Ovary (tissue), 9 donors: ENCODE results near the gene MYMK. TPM values are rescaled to one million over a fixed set of nuclear protein-coding genes. Genes with fewer than 3 reads are reported as not detected.

Experiments
- DNase-seq, 5 donors: peaks; one replicate each; pipeline ENCODE4 v3.0.0-alpha.2; 2019 to 2020
- H3K27ac ChIP-seq, 2 donors: fragments of 200-600 bp; one replicate each; pipeline versions ENCODE4 v1.5.1 to v1.8.0; 2019 to 2022
- H3K27me3 ChIP-seq: fragments of 200-600 bp; one replicate; pipeline ENCODE4 v1.8.0; 2022
- H3K36me3 ChIP-seq: fragments of 200-600 bp; sonication (generic); one replicate; pipeline ENCODE4 v1.5.1; 2019
- H3K4me1 ChIP-seq: one replicate; pipeline ENCODE4 v1.8.1; 2013; ENCODE audit warnings: mild to moderate bottlenecking, moderate library complexity; ENCODE audit not compliant: insufficient read depth
- H3K4me3 ChIP-seq: fragments of 200-600 bp; sonication (generic); one replicate; pipeline ENCODE4 v1.5.1; 2017
- H3K9me3 ChIP-seq, 2 donors: fragments of 200-600 bp in 1 of 2; sonication (generic) in 1 of 2; one replicate each; pipeline versions ENCODE4 v1.5.1 to v1.8.1; 2013 to 2019; ENCODE audit warnings: mild to moderate bottlenecking in 1 of 2, moderate library complexity in 1 of 2
- CTCF ChIP-seq, 3 donors: fragments of 450-650 bp in 2 of 3; fragments of 200-600 bp in 1 of 3; IDR thresholded peaks; one replicate each; pipeline versions ENCODE4 v1.5.1 to v1.8.0; 2016 to 2022; ENCODE audit warnings: antibody characterized with exemption in 3 of 3, mild to moderate bottlenecking in 1 of 3
- EP300 ChIP-seq: sonication (generic); formaldehyde crosslinking; IDR thresholded peaks from one replicate; pipeline ENCODE4 v1.6.1; 2017; ENCODE audit warnings: antibody characterized with exemption
- POLR2A ChIP-seq: fragments of 450-650 bp; IDR thresholded peaks from one replicate; pipeline ENCODE4 v1.6.1; 2017; ENCODE audit warnings: antibody characterized with exemption, mild to moderate bottlenecking, moderate library complexity
- WGBS, 3 donors: extraction: QIAGEN DNeasy Blood & Tissue Kit in 1 of 3; methylation state at CpG; one replicate each; pipeline versions ENCODE4 v1.1.5 to v1.1.7; 2013 to 2017; 5-methylcytosine and 5-hydroxymethylcytosine counted together
- intact Hi-C, 4 donors: fragments of 100-400 bp; cut with DNase I; formaldehyde crosslinking; loops; one replicate each; pipeline versions ENCODE4 v1.11.0 to v1.15.1; 2022 to 2023
- polyA plus RNA-seq, 2 donors: library from polyadenylated mRNA; stranded (reverse); fragments of 200-250 nt in 1 of 2; fragments of 350-450 nt in 1 of 2; fragmentation: Illumina TruSeq in 1 of 2; extraction: RNeasy Lipid Tissue Mini Kit (QIAGEN cat#74804) in 1 of 2; gene quantifications; one replicate each; pipeline ENCODE4 v1.2.3, GENCODE V29; 2013 to 2014
- total RNA-seq, 7 donors: library from RNA; depleted of rRNA in 2 of 7; stranded (reverse); fragments of >200 nt in 2 of 7; fragmentation: NEBNext Ultra II Directional in 3 of 7; extraction: Animal tissue kit (Norgen Biotek cat#: 25700) in 3 of 7; gene quantifications; one replicate each; pipeline versions ENCODE4 v1.1.0 to v1.2.4, GENCODE V29; 2016 to 2023
- donor health status: DM: no; HTN: no; CAD: no; lungs with moderate emphysema.
- donor health status: DM: no; HTN: no; CAD: no.
- donor health status: Bipolar disorder and iron deficiency.
- donor health status: DM: yes; HTN: yes; CAD: no.
- donor health status: DM: no; HTN: no; CAD: no.
- donor health status: DM: yes; HTN: yes; CAD: no.

MYMK gene
- total and polyA plus RNA-seq, 9 donors = not detected

DNA sequence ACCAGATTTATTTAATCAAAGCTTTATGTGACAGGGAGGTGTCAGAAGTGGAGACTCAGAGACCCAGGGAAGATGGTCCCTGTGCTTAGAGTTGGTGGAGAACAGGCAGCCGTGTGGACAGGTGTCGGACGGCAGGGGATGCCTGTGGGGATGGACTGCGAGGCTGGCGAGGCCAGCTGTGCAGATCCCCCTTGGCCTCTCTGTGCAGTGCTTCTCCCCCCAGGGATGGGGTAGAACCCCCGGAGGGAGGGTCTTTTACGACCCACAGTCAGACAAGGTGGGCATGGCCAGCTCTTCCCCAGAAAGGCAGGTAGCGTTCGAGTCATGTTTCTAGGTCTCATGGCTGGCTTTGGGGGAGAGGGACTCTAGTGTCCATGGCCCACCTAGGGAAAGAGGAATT lies 41.1 kb downstream of the MYMK start:
- DNase-seq = no peak
- intact Hi-C loops = loop anchor here in 1 of 4 donors (10.0 kb wide), 1 partner anchor 299 kb away; no protein-coding TSS in a partner anchor
- WGBS, 3 donors = 77 to 82% (median 79%) methylated on average over 9 of the region's 9 CpGs

DNA sequence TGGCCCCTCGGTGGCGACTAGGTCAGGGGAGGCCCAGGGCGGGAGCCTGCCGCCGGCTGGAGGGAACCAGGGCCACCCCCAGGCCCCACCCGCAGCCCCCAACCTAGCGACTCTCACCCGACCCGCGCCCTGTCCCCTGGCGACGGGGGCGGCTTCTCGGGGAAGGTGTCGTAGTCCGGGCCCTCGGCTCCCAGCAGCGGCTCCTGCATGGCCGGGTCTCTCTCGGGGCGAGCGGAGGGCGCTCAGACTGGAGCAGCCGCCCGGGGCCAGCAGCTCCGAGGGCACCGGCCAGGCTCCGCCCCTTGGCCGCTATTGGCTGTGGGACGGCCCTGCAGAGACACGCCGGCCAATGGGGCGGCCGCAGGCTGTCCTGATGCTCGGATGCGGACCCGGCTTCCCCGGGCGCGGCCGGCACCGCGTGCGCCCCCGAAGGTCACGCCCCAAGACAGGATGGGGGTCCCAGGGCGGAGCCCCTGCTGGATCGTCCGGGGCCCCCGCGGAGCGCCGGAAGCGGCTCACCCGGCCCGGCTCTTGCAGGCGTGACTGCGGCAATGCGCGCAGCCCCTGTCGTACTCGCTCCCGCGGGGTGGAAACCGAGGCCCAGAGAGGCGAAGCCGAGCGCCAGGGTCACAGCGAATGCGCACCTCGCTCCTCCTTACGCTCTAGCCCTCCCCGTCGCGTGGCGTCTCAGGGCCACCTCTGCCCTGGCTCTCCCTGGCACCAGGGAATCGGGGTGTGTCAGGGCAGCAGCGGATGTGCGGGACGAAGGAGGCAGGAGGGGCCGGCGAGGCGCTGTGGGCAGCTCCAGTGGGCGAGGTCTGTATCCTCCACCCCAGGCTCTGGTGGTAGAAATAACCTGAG lies 45.7 kb downstream of the MYMK start, which contains the start of gene SLC2A6:
TSS of gene SLC2A6 (minus strand) at position 249 of the 861 bp plus-strand sequence. CDS start at position 209, 40 bp downstream.
- peak; percentile 69 to 87 (median 81) for DNase-seq
- intact Hi-C loops = no loop called here

More for the DNA sequence above, 41.1 kb downstream of the MYMK start:
- Histone ChIP-seq H3K9me3 (no peaks in the 10 kb centered on the region), H3K36me3 (no peaks in the 10 kb centered on the region), H3K4me1 (peaks cover 2% of the 10 kb centered on the region), H3K27ac (no peak overlapping the region), H3K27me3 (no peaks in the 10 kb centered on the region), H3K4me3 (no peak overlapping the region)
- no peak for TF ChIP-seq CTCF (IDR thresholded peaks at IDR 0.05)
- no peak for TF ChIP-seq POLR2A
- no peak for TF ChIP-seq EP300

DNA sequence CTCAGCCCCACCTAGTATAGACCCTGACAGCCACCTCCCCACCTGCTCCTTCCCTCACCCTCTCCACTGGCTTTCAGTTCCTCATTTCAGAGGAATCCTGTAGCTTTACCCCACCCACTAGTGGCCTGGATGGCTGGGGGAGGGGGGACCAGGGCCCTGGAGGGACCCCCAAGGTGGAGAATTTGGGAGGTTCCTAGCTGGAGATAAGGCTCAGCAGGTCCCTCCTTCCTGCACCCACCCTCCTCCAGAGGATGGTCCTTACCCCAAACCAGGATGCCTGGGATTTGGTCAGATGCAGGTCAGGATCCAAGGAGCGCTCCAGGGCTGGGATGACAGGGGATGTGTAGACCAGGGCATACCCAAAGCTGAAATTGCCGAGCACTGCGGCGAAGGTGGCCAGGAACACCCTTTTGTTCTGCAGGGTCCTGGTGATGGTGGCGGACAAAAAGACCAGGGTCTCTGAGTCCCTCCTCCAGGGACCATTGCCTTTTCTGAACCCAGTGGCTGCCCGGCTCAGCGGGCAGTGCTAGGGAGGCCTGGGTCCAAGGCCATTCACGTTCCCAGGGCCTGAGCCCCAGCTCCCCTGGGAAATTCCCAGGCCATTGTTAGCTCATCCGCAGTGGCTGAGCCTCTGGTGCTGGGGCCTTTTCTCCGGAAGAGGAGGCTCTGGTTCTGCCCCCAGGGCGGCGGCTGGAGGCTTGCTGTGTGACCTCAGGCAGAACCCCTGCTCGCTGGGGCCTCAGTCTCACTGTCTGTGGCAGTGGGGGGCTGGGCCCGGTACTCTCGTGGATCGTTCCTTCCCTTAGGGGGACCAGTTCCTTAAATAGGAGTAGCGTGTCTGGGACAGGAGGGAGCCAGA lies 46.5 kb downstream of the MYMK start:
- intact Hi-C loops = no loop called here
- peak overlapping the region; percentile 16 for H3K4me3 ChIP-seq
- WGBS, 3 donors = 37 to 39% (median 39%) methylated on average over 15 to 17 of the region's 17 CpGs

More for the DNA sequence above, 45.7 kb downstream of the MYMK start, which contains the start of gene SLC2A6:
- Histone ChIP-seq H3K27me3 (no peaks in the 10 kb centered on the region), H3K9me3 (no peaks in the 10 kb centered on the region), H3K27ac (no peak within 1 kb of the TSS), H3K4me3 (peak within 1 kb of the TSS; percentile 16), H3K4me1 (peaks cover 2% of the 10 kb centered on the region), H3K36me3 (no peaks in the 10 kb centered on the region)
- TF ChIP-seq CTCF (IDR thresholded peaks at IDR 0.05) (no peak), EP300 (no peak), POLR2A (no peak)
- 1 to 2% (median 1%) methylated on average over 59 to 84 of the region's 84 CpGs for WGBS, 3 donors

More for the DNA sequence above, 46.5 kb downstream of the MYMK start:
- Histone ChIP-seq H3K36me3 (no peaks in the 10 kb centered on the region), H3K9me3 (no peaks in the 10 kb centered on the region), H3K4me1 (peaks cover 2% of the 10 kb centered on the region), H3K27ac (no peak overlapping the region), H3K27me3 (no peaks in the 10 kb centered on the region)
- DNase-seq = peak in 1 of 5 donors; percentile 31
- TF ChIP-seq POLR2A (no peak), CTCF (IDR thresholded peaks at IDR 0.05) (no peak), EP300 (no peak)
